ENCODE data around the gene ADAMTS14. TPM values are rescaled to one million over a fixed set of nuclear protein-coding genes. Genes with fewer than 3 reads are reported as not detected.

The ADAMTS14 gene
- total RNA-seq, 1 experiment from 2014 or later = 0.14 TPM

DNA sequence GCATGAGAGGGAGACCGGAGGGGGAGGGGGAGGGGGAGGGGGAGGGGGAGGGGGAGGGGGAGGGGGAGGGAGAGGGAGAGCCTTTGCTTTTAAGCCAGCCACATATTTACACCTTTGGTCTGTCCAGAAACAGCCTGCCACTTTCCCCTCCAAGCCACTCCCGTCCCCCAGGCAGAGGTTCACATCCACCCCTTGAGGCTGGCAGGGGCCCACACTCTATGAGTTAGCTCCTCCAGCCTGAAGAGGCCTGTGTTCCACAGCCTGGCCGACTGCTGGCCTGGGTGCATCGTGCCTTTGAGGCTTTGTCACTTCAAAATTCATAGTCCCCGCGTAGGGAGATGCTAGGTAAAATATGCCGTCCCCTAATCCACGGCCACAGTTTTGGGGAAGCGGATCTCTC, 16.5 kb downstream of the ADAMTS14 start:
- H3K36me3 Mint-ChIP-seq (ENCODE audit: insufficient read depth, unreplicated experiment) = no peaks in the 10 kb centered on the region
- no peaks in the 10 kb centered on the region for H3K9me3 Mint-ChIP-seq (ENCODE audit: low read depth, unreplicated experiment)
- no peak overlapping the region for H3K4me3 Mint-ChIP-seq (ENCODE audit: low read depth, unreplicated experiment)
- DNase-seq = no peak
- CTCF ChIA-PET = no interaction called here
- TF ChIP-seq, protein P1, sequence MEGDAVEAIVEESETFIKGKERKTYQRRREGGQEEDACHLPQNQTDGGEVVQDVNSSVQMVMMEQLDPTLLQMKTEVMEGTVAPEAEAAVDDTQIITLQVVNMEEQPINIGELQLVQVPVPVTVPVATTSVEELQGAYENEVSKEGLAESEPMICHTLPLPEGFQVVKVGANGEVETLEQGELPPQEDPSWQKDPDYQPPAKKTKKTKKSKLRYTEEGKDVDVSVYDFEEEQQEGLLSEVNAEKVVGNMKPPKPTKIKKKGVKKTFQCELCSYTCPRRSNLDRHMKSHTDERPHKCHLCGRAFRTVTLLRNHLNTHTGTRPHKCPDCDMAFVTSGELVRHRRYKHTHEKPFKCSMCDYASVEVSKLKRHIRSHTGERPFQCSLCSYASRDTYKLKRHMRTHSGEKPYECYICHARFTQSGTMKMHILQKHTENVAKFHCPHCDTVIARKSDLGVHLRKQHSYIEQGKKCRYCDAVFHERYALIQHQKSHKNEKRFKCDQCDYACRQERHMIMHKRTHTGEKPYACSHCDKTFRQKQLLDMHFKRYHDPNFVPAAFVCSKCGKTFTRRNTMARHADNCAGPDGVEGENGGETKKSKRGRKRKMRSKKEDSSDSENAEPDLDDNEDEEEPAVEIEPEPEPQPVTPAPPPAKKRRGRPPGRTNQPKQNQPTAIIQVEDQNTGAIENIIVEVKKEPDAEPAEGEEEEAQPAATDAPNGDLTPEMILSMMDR (IDR thresholded peaks at IDR 0.05; ENCODE audit: unreplicated experiment) = no peak
- no TSS peak for BruUV-seq (replicated peaks)
- no peak overlapping the region for H3K27ac Mint-ChIP-seq (ENCODE audit: unreplicated experiment)
- intact Hi-C loops (cut with micrococcal nuclease; ENCODE audit: unreplicated experiment) = no loop called here
- no peaks in the 10 kb centered on the region for H3K4me1 Mint-ChIP-seq (ENCODE audit: low read depth, unreplicated experiment)
- H3K27me3 Mint-ChIP-seq (ENCODE audit: unreplicated experiment) = peaks cover 46% of the 10 kb centered on the region

DNA sequence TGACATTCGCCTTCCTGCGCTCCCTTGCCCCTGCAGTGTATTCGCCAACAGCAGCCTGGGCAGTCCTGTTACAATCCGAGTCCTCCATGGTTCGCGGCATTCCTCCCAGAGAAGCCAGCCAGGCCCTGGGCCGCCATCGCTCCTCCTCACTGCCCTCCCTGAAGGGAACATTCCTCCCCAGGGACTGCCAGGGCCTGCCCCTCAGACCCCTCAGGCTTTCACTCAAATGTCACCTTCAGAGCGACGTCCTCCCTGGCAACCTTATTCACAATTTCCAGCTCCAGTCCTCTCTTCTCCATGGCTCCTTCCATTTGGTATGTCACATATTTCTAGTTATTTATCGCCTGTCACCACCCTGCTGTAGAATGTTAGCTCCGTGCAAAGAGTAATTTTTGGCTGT, 17.4 kb downstream of the ADAMTS14 start:
- peaks cover 46% of the 10 kb centered on the region for H3K27me3 Mint-ChIP-seq (ENCODE audit: unreplicated experiment)
- intact Hi-C loops (cut with micrococcal nuclease; ENCODE audit: unreplicated experiment) = no loop called here
- no peak for DNase-seq
- H3K9me3 Mint-ChIP-seq (ENCODE audit: low read depth, unreplicated experiment) = no peaks in the 10 kb centered on the region
- no peak overlapping the region for H3K4me3 Mint-ChIP-seq (ENCODE audit: low read depth, unreplicated experiment)
- TF ChIP-seq, protein P1 (IDR thresholded peaks at IDR 0.05; ENCODE audit: unreplicated experiment) = no peak
- CTCF ChIA-PET = no interaction called here
- no peak overlapping the region for H3K27ac Mint-ChIP-seq (ENCODE audit: unreplicated experiment)
- no TSS peak for BruUV-seq (replicated peaks)
- H3K36me3 Mint-ChIP-seq (ENCODE audit: insufficient read depth, unreplicated experiment) = no peaks in the 10 kb centered on the region
- no peaks in the 10 kb centered on the region for H3K4me1 Mint-ChIP-seq (ENCODE audit: low read depth, unreplicated experiment)

DNA sequence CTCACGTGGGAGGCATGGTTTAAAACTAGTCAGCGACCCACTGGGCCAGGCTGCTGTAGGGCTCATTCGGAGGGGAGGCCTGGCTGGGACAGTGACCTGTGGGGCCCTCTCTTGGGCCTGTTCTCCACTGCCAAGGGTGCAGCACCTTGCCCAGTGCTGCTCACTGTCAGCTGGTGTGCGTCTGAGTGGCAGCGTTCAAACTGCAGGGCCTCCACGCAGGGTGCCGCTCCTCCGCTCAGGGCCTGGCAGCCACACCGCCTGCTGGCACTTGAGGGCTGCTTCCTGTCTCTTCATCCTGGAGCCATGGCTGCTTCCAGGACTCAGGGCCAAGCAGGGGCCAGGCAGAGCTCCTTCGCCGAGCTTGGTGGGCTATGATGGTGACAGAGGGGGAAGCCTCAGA, 18.3 kb downstream of the ADAMTS14 start:
- intact Hi-C loops (cut with micrococcal nuclease; ENCODE audit: unreplicated experiment) = no loop called here
- no peaks in the 10 kb centered on the region for H3K36me3 Mint-ChIP-seq (ENCODE audit: insufficient read depth, unreplicated experiment)
- TF ChIP-seq, protein P1 (IDR thresholded peaks at IDR 0.05; ENCODE audit: unreplicated experiment) = no peak

DNA sequence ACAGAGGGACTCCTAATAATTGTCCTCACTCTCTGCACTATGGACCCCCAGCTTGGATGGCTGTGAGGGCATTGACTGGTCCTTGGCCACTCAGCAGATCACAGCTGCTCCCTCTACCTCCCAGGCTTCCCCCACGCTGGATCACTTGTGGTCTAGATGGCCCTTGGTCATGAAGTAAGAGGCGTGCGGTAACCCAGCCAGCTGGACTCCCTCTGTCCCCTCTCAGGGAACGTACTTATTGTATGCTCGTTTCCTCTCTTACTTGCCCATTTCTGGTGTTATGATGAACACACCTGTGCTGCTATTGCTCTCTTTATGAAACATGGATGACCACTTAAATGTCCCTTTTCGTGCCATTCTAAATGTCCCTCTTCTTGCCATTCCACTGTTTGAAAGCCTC, 19.3 kb downstream of the ADAMTS14 start:
- Mint-ChIP-seq H3K36me3 (ENCODE audit: insufficient read depth, unreplicated experiment) (no peaks in the 10 kb centered on the region), H3K27me3 (ENCODE audit: unreplicated experiment) (peaks cover 46% of the 10 kb centered on the region), H3K4me3 (ENCODE audit: low read depth, unreplicated experiment) (no peak overlapping the region), H3K9me3 (ENCODE audit: low read depth, unreplicated experiment) (no peaks in the 10 kb centered on the region), H3K27ac (ENCODE audit: unreplicated experiment) (no peak overlapping the region), H3K4me1 (ENCODE audit: low read depth, unreplicated experiment) (no peaks in the 10 kb centered on the region)
- DNase-seq = no peak
- TF ChIP-seq, protein P1 (IDR thresholded peaks at IDR 0.05; ENCODE audit: unreplicated experiment) = no peak
- BruUV-seq (replicated peaks) = no TSS peak
- intact Hi-C loops (cut with micrococcal nuclease; ENCODE audit: unreplicated experiment) = no loop called here
- CTCF ChIA-PET = interaction anchor here (0.8 kb wide), 1 partner anchor 13 kb away, joined by 5 read pairs; no protein-coding TSS in a partner anchor

More for the DNA sequence above, 18.3 kb downstream of the ADAMTS14 start:
- no TSS peak for BruUV-seq (replicated peaks)
- Mint-ChIP-seq H3K27me3 (ENCODE audit: unreplicated experiment) (peaks cover 46% of the 10 kb centered on the region), H3K4me1 (ENCODE audit: low read depth, unreplicated experiment) (no peaks in the 10 kb centered on the region), H3K4me3 (ENCODE audit: low read depth, unreplicated experiment) (no peak overlapping the region), H3K9me3 (ENCODE audit: low read depth, unreplicated experiment) (no peaks in the 10 kb centered on the region), H3K27ac (ENCODE audit: unreplicated experiment) (no peak overlapping the region)
- CTCF ChIA-PET = no interaction called here
- DNase-seq = no peak
